Epithelial cell of prostate (primary cell): ENCODE results near the gene MVB12B.

Experiments
- DNase-seq: peaks from one replicate; pipeline ENCODE4 v3.0.0-alpha.2; 2011; ENCODE audit warnings: low read depth, low spot score
- H3K27ac ChIP-seq: fragments of 450-650 bp; 2 replicates; pipeline ENCODE4 v1.5.1; 2017; ENCODE audit warnings: mild to moderate bottlenecking

Gene MVB12B

DNA sequence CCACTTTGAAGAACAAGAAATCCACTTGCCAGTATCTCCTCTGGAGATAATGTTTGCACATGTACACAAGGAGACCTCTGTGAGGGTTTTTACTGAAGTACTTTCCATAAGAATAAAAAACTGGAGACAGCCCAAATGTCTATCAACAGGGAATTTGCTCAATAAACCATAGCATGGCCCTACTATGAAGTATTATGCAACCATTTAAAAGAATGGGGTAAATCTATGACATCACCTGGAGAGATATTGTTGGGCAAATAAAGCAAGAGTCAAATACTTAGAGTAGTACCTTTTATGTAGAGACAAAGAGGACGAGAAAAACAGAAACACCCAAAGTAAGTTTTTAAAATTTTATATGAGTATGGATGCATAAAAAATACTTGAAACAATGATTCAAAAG, 23.9 kb upstream of the MVB12B start:
- no peak for DNase-seq
- H3K27ac ChIP-seq: no peak overlapping the region

DNA sequence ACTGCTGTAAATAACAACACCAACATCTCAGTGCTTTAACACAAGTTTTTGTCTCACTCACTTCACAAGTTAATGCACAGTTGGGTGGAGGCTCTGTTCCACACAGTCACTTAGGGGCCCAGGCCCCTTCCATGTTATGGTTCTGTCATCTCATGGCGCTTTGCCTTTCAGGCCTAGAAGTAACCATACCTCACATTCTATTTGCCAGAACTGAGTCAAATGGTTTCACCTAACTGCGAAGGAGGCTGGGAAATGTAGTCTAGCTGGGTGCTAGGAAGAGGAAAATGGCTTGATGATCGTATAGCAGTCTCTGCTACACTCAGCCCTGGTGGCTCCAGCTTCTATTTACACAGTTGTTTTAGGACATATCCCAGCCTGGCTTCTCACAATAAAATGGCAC, 23.1 kb upstream of the MVB12B start:
- H3K27ac ChIP-seq: no peak overlapping the region
- DNase-seq: no peak

DNA sequence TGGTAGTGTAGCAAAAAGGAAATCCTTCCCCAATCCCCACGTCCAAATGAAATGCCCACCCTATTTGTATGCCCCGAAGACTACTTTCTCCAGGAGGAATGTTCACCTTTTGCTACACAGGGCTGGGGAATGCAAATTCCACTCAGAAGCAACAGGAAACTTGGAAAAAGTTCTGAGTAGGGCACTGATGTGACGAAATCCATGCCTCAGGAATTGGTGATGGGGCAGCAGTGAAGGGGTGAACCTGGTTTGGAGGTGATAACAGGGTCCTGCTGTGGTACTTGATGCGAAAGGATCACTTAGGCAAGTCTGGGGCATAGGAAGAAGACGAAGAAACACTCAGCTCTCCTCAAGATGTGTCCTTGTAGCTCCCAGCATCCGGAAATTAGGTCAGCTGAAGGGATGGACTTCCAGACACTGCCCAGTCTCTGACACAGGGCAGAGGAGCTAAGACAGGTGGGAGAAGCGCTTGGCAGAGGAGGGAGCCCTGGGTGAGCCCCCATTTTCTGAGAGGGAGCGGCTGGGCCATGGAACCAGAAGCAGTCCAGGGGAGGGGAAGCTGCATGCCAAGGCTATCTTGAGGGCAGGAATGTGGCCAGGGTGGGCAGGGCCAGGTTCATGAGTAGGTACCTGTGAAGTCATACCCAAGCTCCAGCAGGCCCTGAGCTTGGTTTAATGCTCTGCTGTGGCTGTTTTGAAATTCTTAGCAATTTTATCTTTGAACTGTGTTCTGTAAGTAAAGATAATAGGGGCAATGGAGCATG, 22.2 kb upstream of the MVB12B start:
- H3K27ac ChIP-seq: no peak overlapping the region
- DNase-seq: no peak

DNA sequence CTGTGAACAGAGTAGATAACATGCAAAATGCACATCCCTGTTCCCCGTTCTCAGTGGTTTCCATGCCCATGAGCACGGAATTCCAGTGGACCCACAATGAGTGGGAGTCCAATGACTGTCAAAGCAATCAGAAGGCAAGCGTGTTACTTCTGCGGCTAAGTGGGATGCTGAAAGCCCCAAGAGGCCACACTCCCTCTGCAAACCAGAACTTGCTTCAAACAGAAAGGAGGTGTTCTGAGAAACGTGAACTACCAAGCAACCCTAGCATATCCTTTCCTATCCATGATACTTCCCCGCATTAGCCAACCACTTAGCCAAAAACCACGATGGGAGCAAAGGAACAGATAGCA, 21.7 kb upstream of the MVB12B start:
- no peak overlapping the region for H3K27ac ChIP-seq
- no peak for DNase-seq

DNA sequence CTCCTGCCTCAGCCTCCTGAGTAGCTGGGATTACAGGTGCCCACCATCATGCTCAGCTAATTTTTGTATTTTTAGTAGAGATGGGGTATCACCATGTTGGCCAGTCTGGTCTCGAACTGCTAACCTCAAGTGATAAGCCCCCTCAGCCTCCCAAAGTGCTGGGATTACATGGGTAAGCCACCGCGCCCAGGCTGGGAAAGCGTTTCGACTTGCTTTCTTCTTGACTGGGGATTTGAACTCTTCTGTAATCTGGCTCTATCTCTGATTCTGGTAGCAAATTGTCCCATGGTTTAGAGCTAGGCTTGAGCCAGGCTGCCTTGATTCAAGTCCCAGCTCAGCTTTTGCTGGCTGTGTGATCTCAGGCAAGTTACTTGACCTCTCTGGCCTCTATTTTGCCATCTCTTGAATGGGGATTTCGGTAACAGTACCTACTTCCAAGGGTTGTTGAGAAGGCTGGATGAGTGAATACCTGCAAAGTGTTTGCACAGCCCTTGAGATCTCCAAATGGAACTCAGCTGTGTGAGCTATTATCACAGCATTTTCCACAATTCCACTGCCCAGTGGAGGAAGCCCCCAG, 20.5 kb upstream of the MVB12B start:
- no peak for DNase-seq
- H3K27ac ChIP-seq: no peak overlapping the region

DNA sequence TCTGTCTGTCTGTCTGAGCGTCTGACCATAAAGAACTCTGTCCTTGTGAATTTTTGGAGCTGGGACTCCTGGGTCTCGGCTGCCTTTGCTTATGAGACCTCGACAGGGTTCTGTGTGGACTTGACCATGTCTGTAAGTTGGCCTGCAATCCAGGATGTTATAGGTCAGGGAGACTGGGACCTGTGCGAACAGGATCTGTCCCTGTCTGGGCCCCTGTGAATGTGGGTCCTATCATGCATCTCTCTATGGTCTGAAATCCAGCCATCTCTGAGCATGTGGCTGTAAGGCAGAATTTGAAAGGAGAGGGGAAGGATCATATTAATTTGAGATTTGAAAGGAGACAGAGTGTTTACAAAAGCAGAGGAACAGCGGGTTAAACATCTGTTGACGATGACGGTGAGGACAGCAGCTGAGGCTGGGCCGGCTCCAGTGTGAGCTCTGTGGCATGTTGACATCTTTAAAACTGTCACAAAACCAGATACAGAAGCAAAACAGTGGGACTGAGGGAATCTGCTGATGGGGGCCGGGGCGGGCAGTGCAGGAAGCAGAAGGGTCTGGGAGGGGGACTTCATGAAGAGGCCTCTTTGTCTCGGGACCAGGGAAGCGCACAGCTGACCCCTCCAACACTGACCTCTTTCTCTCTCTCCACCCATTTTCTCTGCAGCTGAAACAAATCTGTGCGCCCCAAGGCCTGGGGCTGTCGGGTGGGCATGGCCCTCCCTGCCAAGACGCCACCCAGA, 19.1 kb upstream of the MVB12B start:
- DNase-seq: no peak
- no peak overlapping the region for H3K27ac ChIP-seq

DNA sequence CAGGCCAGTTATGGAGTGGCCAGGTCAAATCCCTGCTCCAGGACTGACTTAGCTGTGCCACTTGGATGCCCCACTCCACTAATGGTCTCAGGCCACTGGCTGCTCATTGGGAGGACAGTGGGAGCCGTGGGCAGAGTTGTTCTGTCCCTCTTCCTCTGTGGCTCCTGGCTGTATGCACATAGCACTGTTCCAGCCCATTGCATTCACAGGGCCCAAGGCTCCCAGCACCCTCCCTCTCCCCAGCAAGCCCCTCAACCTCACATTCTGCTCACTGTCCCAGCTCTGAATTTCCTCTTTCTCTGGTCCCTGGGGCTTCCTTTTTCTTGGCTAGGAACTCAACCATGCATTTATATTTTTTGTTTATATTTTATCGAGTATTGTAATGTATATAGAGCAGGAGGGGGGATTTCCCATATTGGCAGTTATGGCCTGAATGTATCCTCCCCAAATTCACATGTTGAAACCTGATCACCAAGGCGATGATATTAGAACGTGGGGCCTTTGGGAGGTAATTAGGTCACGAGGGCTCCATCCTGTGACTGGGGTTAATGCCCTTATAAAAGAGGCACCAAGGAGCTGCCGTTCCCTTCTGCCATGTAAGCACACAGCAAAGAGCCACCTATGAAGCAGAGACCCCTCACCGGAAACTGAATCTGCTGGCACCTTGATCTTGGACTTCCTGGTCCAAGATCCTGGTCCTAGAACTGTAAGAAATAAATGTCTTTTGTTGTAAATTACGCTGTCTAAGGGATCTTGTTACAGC, 17.0 kb upstream of the MVB12B start:
- no peak for DNase-seq
- no peak overlapping the region for H3K27ac ChIP-seq

DNA sequence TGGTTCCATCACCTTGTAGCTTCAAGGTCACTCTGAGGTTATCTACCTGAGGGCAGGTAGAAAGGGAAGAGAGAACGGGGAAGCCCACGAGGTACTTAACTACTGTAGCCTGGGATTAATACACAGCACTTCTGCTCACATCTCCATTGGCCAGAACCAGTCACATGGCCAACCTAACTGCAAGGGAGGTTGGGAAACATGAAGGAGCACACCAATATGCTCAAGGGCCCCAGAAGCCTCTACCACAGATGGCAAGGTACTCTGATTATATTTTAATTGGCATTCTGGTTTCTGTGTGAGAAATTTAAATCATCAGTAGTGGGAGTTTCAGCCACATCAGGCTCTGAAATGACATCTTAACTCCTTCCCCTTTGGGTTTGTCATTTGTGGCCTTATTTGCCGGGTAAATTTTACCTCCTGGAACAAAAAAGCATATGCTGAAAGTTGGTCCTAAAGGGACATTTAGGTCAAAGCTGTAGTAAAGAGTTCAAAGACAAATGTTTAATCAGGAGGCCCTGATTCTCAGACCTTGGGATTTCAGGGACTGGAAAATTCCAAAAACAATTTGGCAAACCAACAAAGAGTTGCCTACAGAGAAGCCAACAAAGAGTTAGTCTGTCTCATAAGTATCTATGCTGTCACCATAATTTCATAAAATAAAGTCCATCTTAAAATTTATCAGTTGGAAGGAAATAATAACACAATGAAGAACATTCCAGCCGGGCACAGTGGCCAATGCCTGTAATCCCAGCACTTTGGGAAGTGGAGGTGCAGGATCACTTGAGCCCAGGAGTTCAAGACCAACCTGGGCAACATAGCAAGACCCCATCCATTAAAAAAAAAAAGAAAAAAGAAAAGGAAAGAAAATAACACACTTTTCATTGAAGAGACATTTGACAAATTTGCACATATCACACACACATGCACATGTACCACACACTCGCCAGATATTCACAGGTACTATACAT, 13.8 kb upstream of the MVB12B start:
- H3K27ac ChIP-seq: no peak overlapping the region
- DNase-seq: no peak

DNA sequence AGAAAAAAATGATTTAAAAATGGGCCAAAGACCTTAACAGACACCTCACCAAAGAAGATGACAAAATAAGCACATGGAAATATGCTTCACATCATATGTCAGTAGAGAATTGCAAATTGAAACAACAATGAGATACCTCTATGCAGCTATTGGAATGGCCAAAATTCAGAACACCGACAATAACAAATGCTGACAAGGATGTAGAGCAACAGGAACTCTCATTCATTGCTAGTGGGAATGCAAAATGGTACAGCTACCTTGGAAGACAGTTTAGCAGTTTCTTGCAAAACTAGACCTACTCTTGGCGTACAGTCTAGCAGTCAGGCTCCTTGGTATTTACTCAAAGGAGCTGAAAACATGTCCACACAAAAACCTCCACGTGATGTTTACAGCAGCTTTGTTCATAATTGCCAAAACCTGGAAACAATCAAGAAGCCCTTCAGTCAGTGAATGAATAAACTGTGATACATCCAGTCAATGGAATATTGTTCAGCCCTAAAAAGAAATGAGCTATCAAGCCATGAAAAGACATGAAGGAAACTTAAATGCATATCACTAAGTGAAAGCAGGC, 10.5 kb upstream of the MVB12B start:
- H3K27ac ChIP-seq: no peak overlapping the region
- no peak for DNase-seq

DNA sequence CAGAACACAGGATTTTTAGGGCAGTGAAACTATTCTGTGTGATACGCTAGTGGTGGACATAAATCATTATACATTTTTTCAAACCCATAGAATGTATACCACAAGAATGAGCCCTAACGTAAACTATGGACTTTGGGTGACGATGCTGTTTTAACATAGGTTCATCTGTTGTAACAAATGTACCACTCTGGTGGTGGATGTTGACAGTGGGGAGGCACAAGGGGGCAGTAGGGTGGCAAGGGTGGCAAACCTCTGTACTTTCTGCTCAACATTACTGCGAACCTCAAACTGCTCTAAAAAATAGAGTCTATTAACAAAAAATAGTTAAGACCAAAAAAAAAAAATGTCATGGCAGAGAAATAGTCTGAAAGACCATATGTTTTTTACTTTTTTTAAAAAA, 9.1 kb upstream of the MVB12B start:
- no peak overlapping the region for H3K27ac ChIP-seq
- no peak for DNase-seq

DNA sequence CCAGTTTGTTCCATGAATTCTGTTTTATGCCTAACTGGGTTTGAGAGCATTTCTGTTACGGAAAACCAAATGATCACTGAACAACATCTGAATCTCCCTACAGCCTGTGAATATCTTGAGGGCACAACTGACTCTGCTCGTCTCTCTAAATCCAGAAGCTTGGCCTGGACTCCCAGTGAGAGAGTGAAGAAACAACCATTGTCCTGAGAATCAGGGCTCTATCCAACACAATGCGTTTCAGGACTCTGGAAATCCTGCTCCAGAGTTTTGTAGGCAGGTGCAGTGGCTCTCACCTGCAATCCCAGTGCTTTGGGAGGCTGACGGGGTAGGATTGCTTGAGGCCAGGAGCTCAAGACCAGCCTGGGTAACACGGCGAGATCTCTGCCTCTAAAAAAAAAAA, 7.8 kb upstream of the MVB12B start:
- H3K27ac ChIP-seq: no peak overlapping the region
- DNase-seq: no peak

DNA sequence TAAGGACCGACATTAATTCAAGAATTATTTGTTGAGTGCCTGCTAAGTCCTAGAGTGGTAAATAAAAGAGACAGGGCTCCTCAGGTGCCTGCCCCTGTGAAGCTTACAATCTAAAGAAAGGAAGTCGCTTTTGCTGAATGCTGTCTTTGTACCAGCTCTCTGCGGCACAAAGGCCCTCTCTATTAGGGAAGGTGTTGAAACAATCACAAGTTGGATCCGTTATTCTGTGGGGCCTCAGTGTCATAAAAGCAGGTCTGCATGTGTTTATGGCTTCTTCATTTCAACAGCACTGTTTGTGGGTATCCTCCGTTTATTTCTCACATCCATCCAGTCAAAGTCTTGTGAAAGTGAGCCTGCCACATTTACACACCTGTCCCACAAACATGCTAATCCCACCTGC, 7.0 kb upstream of the MVB12B start:
- no peak overlapping the region for H3K27ac ChIP-seq
- DNase-seq: no peak

DNA sequence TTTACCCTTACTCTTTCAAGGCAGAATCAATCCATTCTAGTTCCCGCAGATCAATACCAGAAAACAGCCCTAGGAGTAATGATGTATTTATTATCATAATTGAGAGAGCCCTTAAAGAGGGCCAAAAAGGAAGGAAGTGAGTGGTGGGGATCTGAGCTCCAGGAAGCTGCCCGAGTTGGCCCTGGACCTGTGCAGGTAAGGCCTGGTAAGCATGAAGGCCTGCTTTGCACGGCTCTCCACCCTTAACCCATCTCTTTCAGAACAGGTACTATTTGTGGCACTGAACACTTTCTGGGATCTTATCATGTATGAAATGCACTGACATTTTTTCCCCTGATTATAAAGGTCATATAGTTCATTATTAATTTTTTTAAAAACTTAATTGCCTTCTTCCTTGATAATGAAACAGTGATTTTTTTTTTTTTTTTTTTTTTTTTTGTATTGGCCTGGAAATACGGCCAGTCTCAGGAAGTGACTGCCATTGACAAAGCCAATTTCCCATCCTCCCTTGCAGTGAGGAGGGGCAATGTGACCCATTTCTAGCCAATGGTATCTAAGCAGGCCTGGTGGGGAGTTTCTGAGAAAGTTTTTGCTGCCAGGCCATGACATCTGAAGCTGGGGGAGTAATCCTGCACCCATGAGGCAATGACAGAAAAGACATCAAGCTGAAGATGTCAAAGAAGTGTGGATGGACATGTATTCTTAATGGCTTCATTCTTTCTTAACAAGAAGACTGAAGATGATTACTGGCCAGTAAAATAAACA, 6.3 kb upstream of the MVB12B start:
- H3K27ac ChIP-seq: no peak overlapping the region
- no peak for DNase-seq

DNA sequence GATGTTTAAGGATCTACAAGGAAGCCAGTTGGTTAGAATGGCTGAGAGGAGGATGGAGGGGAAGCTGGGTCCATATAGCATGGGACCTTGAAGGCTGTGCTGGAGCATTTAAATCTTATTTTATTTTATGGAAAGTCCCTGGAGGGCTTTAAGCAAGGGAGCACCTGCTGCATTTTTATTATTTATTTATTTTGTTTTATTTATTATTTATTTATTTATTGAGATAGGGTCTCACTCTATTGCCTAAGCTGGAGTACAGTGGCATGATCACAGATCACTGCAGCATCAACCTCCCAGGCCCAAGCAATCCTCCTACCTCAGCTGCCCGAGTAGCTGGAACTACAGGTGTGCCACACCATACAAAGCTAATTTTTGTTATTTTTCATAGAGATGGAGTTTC, 4.9 kb upstream of the MVB12B start:
- no peak overlapping the region for H3K27ac ChIP-seq
- DNase-seq: no peak

DNA sequence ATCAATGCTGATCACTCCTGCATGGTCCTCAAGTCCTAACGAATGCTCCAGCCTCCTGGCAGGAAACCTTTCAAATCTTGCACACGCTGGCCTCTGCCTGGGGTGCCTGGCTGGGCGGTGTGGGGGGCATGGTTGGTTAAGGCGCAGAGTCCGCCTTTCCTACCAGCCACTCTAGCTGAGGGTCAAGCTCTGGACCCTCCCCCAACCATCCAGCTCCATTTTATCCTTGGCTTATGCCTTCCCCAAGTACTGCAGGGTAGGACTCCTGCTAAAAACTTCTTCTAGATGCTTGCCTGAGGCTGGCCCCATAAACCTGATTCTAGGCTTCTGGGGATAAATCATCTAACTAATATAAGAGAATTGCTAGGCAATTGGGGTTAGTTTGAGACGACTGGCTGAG, 808 bp upstream of the MVB12B start:
- no peak for DNase-seq
- no peak overlapping the region for H3K27ac ChIP-seq

DNA sequence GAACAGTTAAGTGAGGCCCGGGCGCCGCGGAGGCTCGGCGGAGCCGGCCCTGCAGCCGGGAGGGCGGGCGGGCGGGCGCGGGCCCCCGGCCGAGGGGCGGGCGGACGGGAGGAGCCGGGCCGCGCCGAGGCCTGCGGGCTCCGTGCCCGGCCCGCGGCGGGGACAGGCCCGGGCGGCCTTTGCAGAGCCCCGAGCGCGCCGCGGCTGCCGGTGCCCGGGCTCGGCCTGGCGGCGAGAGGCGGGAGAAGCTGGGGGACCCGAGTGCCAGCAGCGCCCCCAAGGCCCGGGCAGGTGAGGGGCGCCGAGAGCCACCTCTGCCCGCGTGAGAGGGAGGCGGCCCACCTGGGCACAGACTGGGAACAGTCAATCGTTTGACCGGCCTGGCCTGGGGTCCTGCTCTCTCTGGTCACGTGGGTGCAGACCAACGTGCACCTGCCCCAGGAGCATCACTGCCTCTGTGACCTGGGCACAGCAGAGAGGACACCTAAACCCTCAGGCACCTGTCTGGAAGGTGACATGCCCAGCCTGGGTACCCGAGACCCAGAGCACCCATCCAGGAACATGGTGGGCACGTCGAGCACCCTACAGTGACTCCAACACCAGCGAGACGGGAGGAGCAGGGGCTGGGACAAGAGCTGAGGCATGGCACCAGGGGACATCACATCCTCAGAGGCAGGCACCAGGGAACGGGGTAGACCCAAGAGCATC, 531 bp downstream of the MVB12B start:
- no peak overlapping the region for H3K27ac ChIP-seq
- no peak for DNase-seq

DNA sequence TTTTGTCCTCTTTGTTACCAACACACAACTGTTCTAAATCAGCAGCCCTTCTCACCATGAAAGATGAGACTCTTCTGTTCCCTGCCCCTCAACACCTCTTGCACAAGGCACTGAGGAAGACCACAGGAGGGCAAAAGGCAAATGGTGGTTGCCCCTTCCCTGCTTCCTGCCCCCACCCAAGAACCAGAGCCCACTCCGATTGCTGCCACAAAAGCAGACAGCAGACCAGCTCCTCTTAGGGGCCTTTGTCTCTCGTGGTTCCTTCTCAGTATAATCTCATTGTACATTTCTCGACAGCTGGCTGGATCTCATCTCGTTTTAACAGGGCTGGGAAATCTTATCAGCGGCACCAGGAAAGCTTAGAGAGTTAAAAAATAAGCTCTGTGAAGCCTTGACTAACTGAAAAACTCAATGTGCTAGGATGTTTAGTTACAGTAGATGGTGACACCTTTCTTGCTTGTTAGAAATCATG, 1.1 kb downstream of the MVB12B start:
- H3K27ac ChIP-seq: no peak overlapping the region

DNA sequence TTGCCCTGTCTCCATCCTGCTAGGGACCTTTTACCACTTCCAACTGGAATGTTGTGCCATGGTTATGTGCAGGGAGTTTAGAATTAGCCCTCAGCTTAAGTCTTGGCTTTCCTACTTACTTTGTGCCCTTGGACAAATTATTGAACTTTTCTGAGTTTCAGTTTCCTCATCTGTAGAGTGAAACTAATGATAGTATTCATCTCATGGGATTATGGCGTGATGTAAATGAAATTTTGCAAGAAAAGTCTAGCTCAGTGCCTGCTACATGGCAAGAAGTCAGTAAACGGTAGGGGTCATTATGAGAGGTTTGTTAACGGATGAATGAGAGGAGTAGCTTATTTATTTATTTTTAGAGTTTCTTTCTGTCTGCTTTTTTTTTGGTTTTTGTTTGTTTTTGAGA, 1.8 kb downstream of the MVB12B start:
- no peak for DNase-seq

More for the DNA sequence above, 1.1 kb downstream of the MVB12B start:
- no peak for DNase-seq

More for the DNA sequence above, 1.8 kb downstream of the MVB12B start:
- H3K27ac ChIP-seq: no peak overlapping the region
